GM20000 (cell line): ENCODE measurements around the gene KLHL28.

Experiments used
- DNase-seq: peaks from one replicate; pipeline ENCODE4 v3.0.0; 2012; ENCODE audit warnings: low spot score
- CTCF ChIP-seq: IDR thresholded peaks from 2 replicates; pipeline ENCODE4 v1.5.1; 2012; ENCODE audit warnings: mild to moderate bottlenecking, control low read depth; ENCODE audit errors: extremely low read depth, missing control alignments

Gene KLHL28

GRCh38 chr14:44961554-44962333, at the start of gene KLHL28, which contains the start of gene TOGARAM1:
Gene KLHL28, minus strand, starts transcription at chr14:44961947. Its CDS starts 16,019 bp downstream, at chr14:44945928.
Gene TOGARAM1, plus strand, starts transcription at chr14:44962190. Its CDS starts 232 bp downstream, at chr14:44962422.
- TF ChIP-seq CTCF, result no peak
- peak; percentile 89 for DNase-seq

GRCh38 chr14:45003924-45004323, 42.2 kb upstream of the KLHL28 start:
- TF ChIP-seq CTCF, result no peak
- DNase-seq, result no peak

- no peak for TF ChIP-seq CTCF
- no peak for DNase-seq
These were observed 34.1 kb upstream of the KLHL28 start for GRCh38 chr14:44995770-44996294.

GRCh38 chr14:44995196-44995595, 33.4 kb upstream of the KLHL28 start:
- no peak for DNase-seq
- no peak for TF ChIP-seq CTCF

- DNase-seq, result no peak
- no peak for TF ChIP-seq CTCF
These were observed 28.8 kb upstream of the KLHL28 start for GRCh38 chr14:44990533-44990932.

GRCh38 chr14:44989497-44990440, 28.0 kb upstream of the KLHL28 start:
- TF ChIP-seq CTCF, result no peak
- DNase-seq, result no peak

- DNase-seq, result no peak
- TF ChIP-seq CTCF, result no peak
These were observed 26.9 kb upstream of the KLHL28 start for GRCh38 chr14:44988694-44989093.
